Upper lobe of right lung (tissue), 1 donor: ENCODE results near the gene SKAP2. TPM values are rescaled to one million over a fixed set of nuclear protein-coding genes. Genes with fewer than 3 reads are reported as not detected.
A peak's percentile ranks its signal among the peaks of the same experiment; 100 is the strongest.

Experiments
- ATAC-seq: fragments of 200-7000 bp; cut with Tn5 transposase; one replicate; pipeline ENCODE4 v1.9.1; 2020; ENCODE audit warnings: mild to moderate bottlenecking, moderate library complexity
- DNase-seq: peaks from one replicate; pipeline ENCODE4 v3.0.0-alpha.2; 2020
- H3K27ac ChIP-seq: fragments of 200-600 bp; one replicate; pipeline ENCODE4 v1.8.0; 2022
- H3K27me3 ChIP-seq: fragments of 200-600 bp; one replicate; pipeline ENCODE4 v1.8.0; 2022; ENCODE audit warnings: mild to moderate bottlenecking
- H3K36me3 ChIP-seq: fragments of 200-600 bp; one replicate; pipeline ENCODE4 v1.8.0; 2022
- H3K4me1 ChIP-seq: fragments of 200-600 bp; one replicate; pipeline ENCODE4 v1.8.0; 2022
- H3K4me3 ChIP-seq: fragments of 200-600 bp; one replicate; pipeline ENCODE4 v1.8.0; 2022; ENCODE audit warnings: mild to moderate bottlenecking
- H3K9me3 ChIP-seq: fragments of 200-600 bp; one replicate; pipeline ENCODE4 v1.8.0; 2022
- CTCF ChIP-seq: fragments of 200-600 bp; IDR thresholded peaks from one replicate; pipeline ENCODE4 v1.8.0; 2022; ENCODE audit warnings: antibody characterized with exemption
- intact Hi-C: fragments of 100-400 bp; cut with DNase I; formaldehyde crosslinking; loops from one replicate; pipeline ENCODE4 v1.11.0; 2022
- total RNA-seq: library from RNA; stranded (reverse); fragmentation: NEBNext Ultra II Directional; extraction: Animal tissue kit (Norgen Biotek cat#: 25700); gene quantifications from one replicate; pipeline ENCODE4 v1.2.1, GENCODE V29; 2021
- donor health status: DM: no; HTN: yes; CAD: no; lungs with severe emphysema.

The SKAP2 gene
- total RNA-seq, 1 donor from 2014 or later = 59.1 TPM

GRCh38 chr7:26709210-26709990 lies 155.0 kb downstream of the SKAP2 start:
- H3K36me3 ChIP-seq = no peaks in the 10 kb centered on the region
- DNase-seq (no peak), ATAC-seq (peak; percentile 90)
- no peak for TF ChIP-seq CTCF
- H3K9me3 ChIP-seq = no peaks in the 10 kb centered on the region
- H3K27ac ChIP-seq = no peak overlapping the region
- H3K4me3 ChIP-seq = no peak overlapping the region
- H3K27me3 ChIP-seq = no peaks in the 10 kb centered on the region
- H3K4me1 ChIP-seq = no peaks in the 10 kb centered on the region
- intact Hi-C loops = no loop called here

GRCh38 chr7:26705567-26705966 lies 158.8 kb downstream of the SKAP2 start:
- H3K9me3 ChIP-seq = no peaks in the 10 kb centered on the region
- no peaks in the 10 kb centered on the region for H3K4me1 ChIP-seq
- TF ChIP-seq CTCF = no peak
- H3K27me3 ChIP-seq = no peaks in the 10 kb centered on the region
- no peak overlapping the region for H3K27ac ChIP-seq
- DNase-seq = no peak
- ATAC-seq = no peak
- intact Hi-C loops = no loop called here
- no peaks in the 10 kb centered on the region for H3K36me3 ChIP-seq
- H3K4me3 ChIP-seq = no peak overlapping the region

GRCh38 chr7:26704786-26705185 lies 159.6 kb downstream of the SKAP2 start:
- ATAC-seq = no peak

GRCh38 chr7:26704036-26704435 lies 160.4 kb downstream of the SKAP2 start:
- DNase-seq (no peak), ATAC-seq (no peak)
- Histone ChIP-seq H3K4me1 (no peaks in the 10 kb centered on the region), H3K27ac (no peak overlapping the region), H3K9me3 (no peaks in the 10 kb centered on the region), H3K27me3 (no peaks in the 10 kb centered on the region), H3K36me3 (no peaks in the 10 kb centered on the region), H3K4me3 (no peak overlapping the region)
- intact Hi-C loops = no loop called here
- no peak for TF ChIP-seq CTCF

More at GRCh38 chr7:26704786-26705185, 159.6 kb downstream of the SKAP2 start:
- no peak for TF ChIP-seq CTCF
- no peaks in the 10 kb centered on the region for H3K27me3 ChIP-seq
- no peaks in the 10 kb centered on the region for H3K9me3 ChIP-seq
- no peaks in the 10 kb centered on the region for H3K36me3 ChIP-seq
- no peaks in the 10 kb centered on the region for H3K4me1 ChIP-seq
- H3K4me3 ChIP-seq = no peak overlapping the region
- intact Hi-C loops = no loop called here
- no peak overlapping the region for H3K27ac ChIP-seq
- DNase-seq = no peak

- Histone ChIP-seq H3K36me3 (no peaks in the 10 kb centered on the region), H3K27ac (no peak overlapping the region), H3K9me3 (no peaks in the 10 kb centered on the region), H3K4me3 (no peak overlapping the region), H3K4me1 (no peaks in the 10 kb centered on the region), H3K27me3 (no peaks in the 10 kb centered on the region)
- ATAC-seq (no peak), DNase-seq (no peak)
- TF ChIP-seq CTCF = no peak
- intact Hi-C loops = no loop called here
These were observed 163.5 kb downstream of the SKAP2 start for GRCh38 chr7:26700893-26701292.
